Heart left ventricle (tissue), 13 donors: ENCODE data around the gene ARHGAP8.

ENCODE experiments used
- POLR2A ChIP-seq, 2 donors: fragments of 450-650 bp; IDR thresholded peaks; one replicate each; pipeline ENCODE4 v1.6.1; 2017; ENCODE audit warnings: antibody characterized with exemption in 2 of 2, mild to moderate bottlenecking in 2 of 2, moderate library complexity in 2 of 2
- TF ChIP-seq, protein P1 (sequence below), 12 donors: fragments of 200-600 bp; sonication (generic) in 4 of 12; IDR thresholded peaks; one replicate each; pipeline versions ENCODE4 v1.5.0 to v1.8.0; 2018 to 2022; ENCODE audit warnings: antibody characterized with exemption in 12 of 12, mild to moderate bottlenecking in 5 of 12
- donor health status: ischemic (EF 13 %, LVEDD 7.1; RV severe dilation, severe dysfunction).
- donor health status: DM: no; HTN: yes; CAD: no.
- donor health status: DM: no; HTN: no; CAD: no.
- donor health status: ischemic (EF 25% LVEDD 6.9; RV normal size, moderate dysfunction).
- donor health status: ischemic (EF 25% LVEDD 5.7; RV mildly dilated, moderate dysfunction).
- donor health status: ischemic (EF 35%, LVEDD 5.7; RV mildly dilated, moderate dysfunction).
- donor health status: nonischemic (EF 11% LVEDD 7.7; RV severe dilation, severe dysfunction).
- donor health status: DM: yes; HTN: yes; CAD: no.
- donor health status: PGD.
- donor health status: ischemic (EF 29% LVEDD 5.4; RV normal size, mild dysfunction).
- donor health status: nonischemic (EF 23%, LVEDD 6.1; RV moderate dilation, normal function).

DNA sequence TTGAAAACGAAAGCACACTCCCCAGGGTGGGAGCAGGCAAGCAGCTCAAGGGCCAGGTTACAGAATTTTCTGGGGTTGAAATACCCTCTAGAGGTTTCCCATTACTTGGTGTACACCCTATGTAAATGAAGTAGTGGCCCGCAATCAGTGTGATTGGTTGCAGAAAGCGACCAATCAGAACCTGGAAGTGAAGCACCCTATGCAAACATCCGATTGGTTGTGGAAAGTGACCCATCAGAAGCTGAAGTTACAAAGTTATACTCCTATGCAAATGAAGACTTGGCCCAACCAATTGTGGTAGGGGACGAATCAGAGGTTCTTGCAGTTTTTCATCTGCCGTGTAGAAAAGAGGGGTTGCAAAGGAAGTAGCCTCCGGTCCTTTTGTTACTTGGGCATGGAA is 31.2 kb upstream of the ARHGAP8 start:
- no peak for TF ChIP-seq POLR2A (IDR thresholded peaks at IDR 0.05)
- TF ChIP-seq, protein P1, sequence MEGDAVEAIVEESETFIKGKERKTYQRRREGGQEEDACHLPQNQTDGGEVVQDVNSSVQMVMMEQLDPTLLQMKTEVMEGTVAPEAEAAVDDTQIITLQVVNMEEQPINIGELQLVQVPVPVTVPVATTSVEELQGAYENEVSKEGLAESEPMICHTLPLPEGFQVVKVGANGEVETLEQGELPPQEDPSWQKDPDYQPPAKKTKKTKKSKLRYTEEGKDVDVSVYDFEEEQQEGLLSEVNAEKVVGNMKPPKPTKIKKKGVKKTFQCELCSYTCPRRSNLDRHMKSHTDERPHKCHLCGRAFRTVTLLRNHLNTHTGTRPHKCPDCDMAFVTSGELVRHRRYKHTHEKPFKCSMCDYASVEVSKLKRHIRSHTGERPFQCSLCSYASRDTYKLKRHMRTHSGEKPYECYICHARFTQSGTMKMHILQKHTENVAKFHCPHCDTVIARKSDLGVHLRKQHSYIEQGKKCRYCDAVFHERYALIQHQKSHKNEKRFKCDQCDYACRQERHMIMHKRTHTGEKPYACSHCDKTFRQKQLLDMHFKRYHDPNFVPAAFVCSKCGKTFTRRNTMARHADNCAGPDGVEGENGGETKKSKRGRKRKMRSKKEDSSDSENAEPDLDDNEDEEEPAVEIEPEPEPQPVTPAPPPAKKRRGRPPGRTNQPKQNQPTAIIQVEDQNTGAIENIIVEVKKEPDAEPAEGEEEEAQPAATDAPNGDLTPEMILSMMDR (IDR thresholded peaks at IDR 0.05), result no peak
